K562 (cell line): ENCODE results near the gene CCDC93. TPM values are rescaled to one million over a fixed set of nuclear protein-coding genes. Genes with fewer than 3 reads are reported as not detected.

Source experiments
- ATAC-seq: fragments of 200-7000 bp; cut with Tn5 transposase; 3 replicates; pipeline ENCODE4 v1.9.1; 2020; ENCODE audit warnings: moderate library complexity
- BruUV-seq: library from RNA; stranded (reverse); fragments of 400-500 nt; replicated peaks from 2 replicates; lab custom pipeline; 2021; lab: Mats Ljungman, UMichigan
- CTCF ChIA-PET: fragments of 300-600 bp; formaldehyde crosslinking; extraction: SDS; loops from one replicate; lab custom pipeline; 2021; ENCODE audit warnings: low intra/inter-chr PET ratio; lab: Yijun Ruan, JAX
- POLR2A ChIA-PET: fragments of 300-600, 350-650 bp; sonication (Branson Sonifier 250); formaldehyde crosslinking; extraction: SDS; loops from one replicate; lab custom pipeline; 2021; ENCODE audit warnings: antibody characterized with exemption, inconsistent platforms; lab: Yijun Ruan, JAX
- DNase-seq, 4 experiments: peaks; one replicate each; pipeline versions ENCODE4 v3.0.0 to v3.0.0-alpha.2; 2011 to 2018; ENCODE audit warnings: low spot score in 3 of 4, mixed read lengths in 3 of 4; ENCODE audit errors: extremely low read depth in 1 of 4
- FAIRE-seq: peaks from 2 replicates; lab custom pipeline; 2011; peaks lifted over from hg19 to GRCh38; lab: Jason Lieb, UNC
- H2AFZ ChIP-seq: 2 replicates; pipeline ENCODE4 v1.6.0; 2011; ENCODE audit warnings: low read depth, low read length, control low read depth, inconsistent platforms
- H3K27ac ChIP-seq: fragments of 200-600 bp; 3 replicates; pipeline ENCODE4 v1.8.0; 2011; ENCODE audit warnings: low read depth, mild to moderate bottlenecking, control low read depth, inconsistent platforms, low read length, moderate library complexity, mixed read lengths; ENCODE audit errors: extremely low read depth
- H3K27me3 ChIP-seq, 2 experiments: fragments of 300-600 bp in 1 of 2; 2 replicates in 1 of 2; 3 replicates in 1 of 2; pipeline versions ENCODE4 v1.6.0 to v1.8.0; 2011; ENCODE audit warnings: inconsistent platforms in 2 of 2, low read length in 2 of 2, mild to moderate bottlenecking in 1 of 2, mixed read lengths in 1 of 2, moderate library complexity in 1 of 2; ENCODE audit not compliant: control insufficient read depth in 2 of 2, insufficient read depth in 2 of 2
- H3K36me3 ChIP-seq: fragments of 300-600 bp; 3 replicates; pipeline ENCODE4 v1.8.0; 2011; ENCODE audit warnings: mild to moderate bottlenecking, low read length, inconsistent platforms; ENCODE audit not compliant: control insufficient read depth, insufficient read depth
- H3K4me1 ChIP-seq, 2 experiments: fragments of 200-600 bp in 1 of 2; replicated peaks in 1 of 2; 2 replicates in 1 of 2; 3 replicates in 1 of 2; pipeline versions ENCODE4 v1.5.1 to v1.8.0; 2011; ENCODE audit warnings: inconsistent platforms in 2 of 2, low read length in 2 of 2, mild to moderate bottlenecking in 1 of 2, mixed read lengths in 1 of 2, moderate library complexity in 1 of 2; ENCODE audit not compliant: control insufficient read depth in 2 of 2, insufficient read depth in 2 of 2
- H3K4me2 ChIP-seq: 2 replicates; pipeline ENCODE4 v1.6.1; 2011; ENCODE audit warnings: low read length, control low read depth, inconsistent platforms, mixed read lengths; ENCODE audit not compliant: insufficient read depth
- H3K4me3 ChIP-seq: fragments of 200-600 bp; sonication (generic), shearing (Covaris generic); 2 replicates; pipeline ENCODE4 v1.5.1; 2016; ENCODE audit warnings: control low read depth, inconsistent platforms
- H3K79me2 ChIP-seq: fragments of 200-600 bp; 3 replicates; pipeline ENCODE4 v1.8.0; 2011; ENCODE audit warnings: low read length, inconsistent platforms; ENCODE audit not compliant: control insufficient read depth, insufficient read depth
- H3K9ac ChIP-seq, 2 experiments: 2 replicates each; pipeline versions ENCODE4 v1.6.0 to v1.6.1; 2011; ENCODE audit warnings: low read depth in 2 of 2, low read length in 2 of 2, control low read depth in 1 of 2, inconsistent platforms in 1 of 2, mild to moderate bottlenecking in 1 of 2, mixed read lengths in 1 of 2; ENCODE audit not compliant: insufficient read depth in 1 of 2
- H3K9me1 ChIP-seq: one replicate; pipeline ENCODE4 v1.6.0; 2011; ENCODE audit warnings: inconsistent platforms, mild to moderate bottlenecking, low read length, moderate library complexity; ENCODE audit not compliant: control insufficient read depth, insufficient read depth
- H3K9me3 ChIP-seq: replicated peaks from 2 replicates; pipeline ENCODE4 v1.5.1; 2011; ENCODE audit warnings: low read depth, low read length, inconsistent platforms; ENCODE audit not compliant: control insufficient read depth, insufficient read depth
- H4K20me1 ChIP-seq: replicated peaks from 2 replicates; pipeline ENCODE4 v1.6.1; 2011; ENCODE audit warnings: low read length, inconsistent platforms, mixed read lengths; ENCODE audit not compliant: control insufficient read depth, insufficient read depth
- FOS ChIP-seq: IDR thresholded peaks from 3 replicates; pipeline ENCODE4 v1.6.1; 2011; ENCODE audit not compliant: insufficient read length; ENCODE audit errors: extremely low read depth
- FOXA3 ChIP-seq, 2 experiments: fragments of 450-650 bp in 1 of 2; sonication (generic) in 1 of 2; formaldehyde crosslinking; IDR thresholded peaks in 1 of 2; conservative IDR thresholded peaks in 1 of 2; 2 replicates each; pipeline versions ENCODE4 v1.4.0 to v1.8.0; 2020 to 2022; ENCODE audit warnings: mild to moderate bottlenecking in 2 of 2, missing genetic modification reagents in 1 of 2
- USF1 ChIP-seq: sonication (generic); formaldehyde crosslinking; IDR thresholded peaks from 2 replicates; pipeline ENCODE4 v1.9.0; 2022; ENCODE audit warnings: mild to moderate bottlenecking, missing genetic modification reagents
- WGBS: fragments of 100-300 bp; shearing (Covaris generic); methylation state at CpG from one replicate; pipeline ENCODE4 v1.1.6; 2016; ENCODE audit warnings: low coverage, mixed read lengths; ENCODE audit not compliant: insufficient coverage; ENCODE audit errors: missing lambda C conversion rate; 5-methylcytosine and 5-hydroxymethylcytosine counted together
- in situ Hi-C: fragments of 300-500 bp; cut with MboI; formaldehyde crosslinking; loops from 4 replicates; pipeline ENCODE4 v1.15.0; 2018; ENCODE audit warnings: inconsistent platforms, mixed read lengths
- intact Hi-C: fragments of 100-400 bp; cut with micrococcal nuclease; formaldehyde crosslinking; loops from 2 replicates; pipeline ENCODE4 v1.14.2; 2022
- polyA plus RNA-seq, 8 experiments: library from polyadenylated mRNA; depleted of rRNA in 4 of 8; stranded (reverse) in 5 of 8; unstranded in 3 of 8; fragments of >200 nt; fragmentation: Nextera tagmentation in 2 of 8; fragmentation: Illumina TruSeq in 1 of 8; extraction: Ambion mirVana in 2 of 8; extraction: Trizol in 1 of 8; gene quantifications; 2 replicates each; pipeline versions ENCODE4 v1.2.1 to v1.2.3, GENCODE V29; 2011 to 2014; ENCODE audit warnings: inconsistent platforms in 1 of 8, missing spikeins in 1 of 8
- total RNA-seq, 7 experiments: library from RNA; depleted of rRNA in 6 of 7; stranded (reverse); fragments of >200 nt in 6 of 7; fragmentation: Illumina TruSeq in 2 of 7; extraction: Trizol in 2 of 7; gene quantifications; 2 replicates each; pipeline versions ENCODE4 v1.2.1 to v1.2.3, GENCODE V29; 2011 to 2021; ENCODE audit warnings: low replicate concordance in 1 of 7
- TF ChIP-seq, protein P1 (sequence below): fragments of 250-450 bp; sonication (Bioruptor Pico); IDR thresholded peaks from 2 replicates; pipeline ENCODE4 v1.4.0; 2020; ENCODE audit warnings: mild to moderate bottlenecking

CCDC93 gene
- total and polyA plus RNA-seq, 9 of the 15 experiments (the other 6 are each of a cell fraction or from before 2014, with no cell fraction given) = 3.3 to 19.3 (median 12.4) TPM

- in situ Hi-C loops = no loop called here
- Histone ChIP-seq H3K79me2 (no peaks in the 10 kb centered on the region), H3K9ac (no peak overlapping the region), H3K9me1 (no peaks in the 10 kb centered on the region), H3K27me3 (no peaks in the 10 kb centered on the region), H2AFZ (no peak overlapping the region), H3K27ac (no peak overlapping the region), H4K20me1 (no peaks in the 10 kb centered on the region), H3K4me2 (no peak overlapping the region), H3K4me1 (no peaks in the 10 kb centered on the region), H3K9me3 (no peaks in the 10 kb centered on the region), H3K4me3 (no peak overlapping the region), H3K36me3 (peaks cover 42% of the 10 kb centered on the region)
- FAIRE-seq = no peak
- no TSS peak for BruUV-seq
- no peak for ATAC-seq
- 100% methylated on average over 4 of the region's 4 CpGs for WGBS
- TF ChIP-seq, protein P1, sequence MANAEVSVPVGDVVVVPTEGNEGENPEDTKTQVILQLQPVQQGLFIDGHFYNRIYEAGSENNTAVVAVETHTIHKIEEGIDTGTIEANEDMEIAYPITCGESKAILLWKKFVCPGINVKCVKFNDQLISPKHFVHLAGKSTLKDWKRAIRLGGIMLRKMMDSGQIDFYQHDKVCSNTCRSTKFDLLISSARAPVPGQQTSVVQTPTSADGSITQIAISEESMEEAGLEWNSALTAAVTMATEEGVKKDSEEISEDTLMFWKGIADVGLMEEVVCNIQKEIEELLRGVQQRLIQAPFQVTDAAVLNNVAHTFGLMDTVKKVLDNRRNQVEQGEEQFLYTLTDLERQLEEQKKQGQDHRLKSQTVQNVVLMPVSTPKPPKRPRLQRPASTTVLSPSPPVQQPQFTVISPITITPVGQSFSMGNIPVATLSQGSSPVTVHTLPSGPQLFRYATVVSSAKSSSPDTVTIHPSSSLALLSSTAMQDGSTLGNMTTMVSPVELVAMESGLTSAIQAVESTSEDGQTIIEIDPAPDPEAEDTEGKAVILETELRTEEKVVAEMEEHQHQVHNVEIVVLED (CRISPR knock-in tag) = no peak
- no peak for TF ChIP-seq FOXA3 (CRISPR knock-in tag; conservative IDR thresholded peaks at IDR 0.05 in 1 of 2, IDR thresholded peaks at IDR 0.05 in 1 of 2)
- TF ChIP-seq FOS = no peak
- no peak for TF ChIP-seq USF1 (CRISPR knock-in tag)
- DNase-seq = no peak
- ChIA-PET POLR2A (interaction anchor here (0.6 to 0.7 kb wide), 2 partner anchors 10 to 13 kb away, joined by 3 read pairs; no protein-coding TSS in a partner anchor), CTCF (no interaction called here)
- intact Hi-C loops = no loop called here
Observed at GRCh38 chr2:117967977-117968718, 45.7 kb downstream of the CCDC93 start.
